Measurements from ENCODE around the gene RFNG. TPM values are rescaled to one million over a fixed set of nuclear protein-coding genes. Genes with fewer than 3 reads are reported as not detected.

The RFNG gene
- total and polyA plus RNA-seq, 2 of the 13 experiments (the other 11 are each of a cell fraction or from before 2014, with no cell fraction given): 61.4 to 64.0 TPM

GRCh38 chr17:82098939-82099763 is 47.5 kb upstream of the RFNG start (continued):
- TF ChIP-seq SALL2 (CRISPR knock-in tag; IDR thresholded peaks at IDR 0.05): no peak
- TF ChIP-seq E2F2 (CRISPR knock-in tag; IDR thresholded peaks at IDR 0.05; ENCODE audit: borderline replicate concordance): no peak
- no peak for TF ChIP-seq CREB3 (CRISPR knock-in tag; IDR thresholded peaks at IDR 0.05)
- TF ChIP-seq TRAFD1 (CRISPR knock-in tag; IDR thresholded peaks at IDR 0.05; ENCODE audit: borderline replicate concordance): no peak
- TF ChIP-seq ZNF572 (CRISPR knock-in tag; IDR thresholded peaks at IDR 0.05): no peak
- TF ChIP-seq SKI (IDR thresholded peaks at IDR 0.05; ENCODE audit: partially characterized antibody): no peak
- TF ChIP-seq ZNF543 (CRISPR knock-in tag; IDR thresholded peaks at IDR 0.05): no peak
- no peak for TF ChIP-seq ZXDC (CRISPR knock-in tag; IDR thresholded peaks at IDR 0.05)
- TF ChIP-seq ZNF335 (CRISPR knock-in tag; IDR thresholded peaks at IDR 0.05): no peak
- no peak for TF ChIP-seq ONECUT2 (CRISPR knock-in tag; IDR thresholded peaks at IDR 0.05)
- no peak for TF ChIP-seq CENPX (CRISPR knock-in tag; IDR thresholded peaks at IDR 0.05)
- TF ChIP-seq JDP2 (CRISPR knock-in tag; IDR thresholded peaks at IDR 0.05; ENCODE audit: borderline replicate concordance): no peak
- TF ChIP-seq PCBP1 (IDR thresholded peaks at IDR 0.05; ENCODE audit: borderline replicate concordance, low read depth, low read length): no peak
- no peak for TF ChIP-seq AHR (CRISPR knock-in tag; IDR thresholded peaks at IDR 0.05)
- no peak; the same call in 1 of the 2 replicates for TF ChIP-seq HOXA3 (CRISPR knock-in tag; IDR thresholded peaks at IDR 0.05)
- TF ChIP-seq ZNF3 (CRISPR knock-in tag; IDR thresholded peaks at IDR 0.05): no peak
- TF ChIP-seq THAP8 (CRISPR knock-in tag; IDR thresholded peaks at IDR 0.05; ENCODE audit: borderline replicate concordance): no peak
- no peak for TF ChIP-seq NR2F6 (IDR thresholded peaks at IDR 0.05)
- TF ChIP-seq NR2F6 (CRISPR knock-in tag; IDR thresholded peaks at IDR 0.05): no peak
- TF ChIP-seq TBX3 (IDR thresholded peaks at IDR 0.05; ENCODE audit: borderline replicate concordance): no peak
- TF ChIP-seq ZFP1 (CRISPR knock-in tag; IDR thresholded peaks at IDR 0.05): no peak
- TF ChIP-seq RFXAP (CRISPR knock-in tag; IDR thresholded peaks at IDR 0.05; ENCODE audit: borderline replicate concordance): no peak
- TF ChIP-seq ZFP82 (CRISPR knock-in tag; IDR thresholded peaks at IDR 0.05; ENCODE audit: borderline replicate concordance): no peak
